ENCODE results near the gene NDFIP2. TPM values are rescaled to one million over a fixed set of nuclear protein-coding genes. Genes with fewer than 3 reads are reported as not detected.

Gene NDFIP2
- total and polyA plus RNA-seq, 2 donors (not counting 1 experiment from before 2014, with no cell fraction given): 0.12 to 1.0 TPM

- Histone ChIP-seq H3K9ac (ENCODE audit: low read length) (no peak overlapping the region), H3K4me3 (ENCODE audit: control extremely low read depth in 1 of 5, extremely low read depth in 1 of 5, insufficient read depth in 1 of 5, low read depth in 2 of 5, low read length in 4 of 5) (no peak overlapping the region), H3K4me2 (replicated peaks; ENCODE audit: low read depth, low read length, poor library complexity, severe bottlenecking) (no peak overlapping the region), H3K9me3 (ENCODE audit: control extremely low read depth in 1 of 3, control insufficient read depth in 2 of 3, insufficient read depth in 1 of 3, low read length in 2 of 3) (peaks cover 0 to 9% (median 5%) of the 10 kb centered on the region in 3 donors), H4K20me1 (ENCODE audit: control insufficient read depth, insufficient read depth, low read length, poor library complexity, severe bottlenecking) (no peaks in the 10 kb centered on the region), H3K36me3 (replicated peaks in 1 of 2; ENCODE audit: control extremely low read depth in 1 of 2, control insufficient read depth in 1 of 2, extremely low read depth in 1 of 2, insufficient read depth in 2 of 2, low read length in 1 of 2) (no peaks in the 10 kb centered on the region), H2AFZ (ENCODE audit: insufficient read depth, low read depth, low read length, poor library complexity, severe bottlenecking) (no peak overlapping the region), H3K4me1 (ENCODE audit: control insufficient read depth in 2 of 2, insufficient read depth in 2 of 2, low read length in 2 of 2) (no peaks in the 10 kb centered on the region), H3K27ac (ENCODE audit: low read length in 2 of 2) (no peak overlapping the region), H3K27me3 (replicated peaks in 1 of 4; ENCODE audit: control extremely low read depth in 1 of 4, control insufficient read depth in 3 of 4, insufficient read depth in 4 of 4, low read length in 3 of 4) (no peaks in the 10 kb centered on the region), H3K79me2 (ENCODE audit: control insufficient read depth, insufficient read depth, low read length) (no peaks in the 10 kb centered on the region)
- no peak overlapping the region for H3K4me3 Mint-ChIP-seq
- H3K27me3 Mint-ChIP-seq: no peaks in the 10 kb centered on the region
- TF ChIP-seq CTCF (IDR thresholded peaks at IDR 0.05) (no peak), EZH2 (IDR thresholded peaks at IDR 0.05; ENCODE audit: borderline replicate concordance, insufficient read depth, low read depth, low read length, poor library complexity, severe bottlenecking) (no peak)
- DNase-seq (no peak), ATAC-seq (ENCODE audit: low read depth) (no peak)
- ChIA-PET CTCF (no interaction called here), POLR2A (no interaction called here)
- WGBS (ENCODE audit: insufficient coverage): no CpG with 5 or more reads among the region's 1 CpG
- no peak overlapping the region for H3K27ac Mint-ChIP-seq
- intact Hi-C loops (cut with micrococcal nuclease): no loop called here
- H3K4me1 Mint-ChIP-seq: no peaks in the 10 kb centered on the region
- peaks cover 4% of the 10 kb centered on the region for H3K9me3 Mint-ChIP-seq (ENCODE audit: insufficient read depth)
Measured at GRCh38 chr13:79585033-79585432, 104.1 kb downstream of the NDFIP2 start.

DNA sequence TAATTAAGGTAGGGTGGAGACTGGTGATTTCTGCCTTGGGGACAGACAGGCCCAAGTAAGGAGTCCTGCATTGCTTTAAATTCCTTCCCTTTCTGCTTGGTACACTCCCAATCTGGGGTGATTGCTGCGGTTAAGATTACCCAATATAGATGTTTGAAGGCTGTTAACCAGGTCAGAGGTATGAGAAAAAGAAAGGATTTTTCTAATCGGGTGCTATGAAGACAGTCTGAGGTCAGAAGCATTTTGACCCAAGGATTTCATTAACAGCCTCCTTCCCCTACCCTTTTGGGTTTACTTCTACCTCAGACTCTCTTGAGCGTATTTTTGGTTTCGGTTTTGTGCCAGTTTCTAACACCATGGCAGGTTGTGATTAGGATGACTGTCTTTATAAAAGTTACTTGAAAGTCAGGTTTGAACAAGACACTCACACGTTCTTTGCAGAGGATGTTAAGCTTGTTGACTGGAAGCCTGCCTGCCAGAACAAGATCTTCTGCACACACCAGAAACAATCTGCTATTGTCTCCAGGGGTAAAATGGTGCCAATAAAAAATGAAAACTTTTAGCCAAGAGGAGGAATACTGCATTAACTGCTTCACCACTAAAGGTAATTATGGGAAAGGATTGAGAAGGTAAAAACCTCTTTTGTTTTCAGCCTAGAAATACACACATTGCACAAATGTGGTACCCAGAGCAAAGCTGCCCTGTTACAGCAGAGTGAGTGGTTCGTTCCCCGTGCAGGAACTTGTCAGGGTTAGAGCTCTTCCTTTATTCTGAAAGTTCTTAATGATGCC lies 108.8 kb downstream of the NDFIP2 start:
- H3K36me3 ChIP-seq (replicated peaks in 1 of 2; ENCODE audit: control extremely low read depth in 1 of 2, control insufficient read depth in 1 of 2, extremely low read depth in 1 of 2, insufficient read depth in 2 of 2, low read length in 1 of 2): no peaks in the 10 kb centered on the region
- ChIA-PET CTCF (interaction anchor here (0.6 kb wide), 1 partner anchor 165 kb away, joined by 3 read pairs; no protein-coding TSS in a partner anchor), POLR2A (no interaction called here)
- Mint-ChIP-seq H3K27ac (no peak overlapping the region), H3K4me3 (no peak overlapping the region), H3K4me1 (no peaks in the 10 kb centered on the region), H3K27me3 (peaks cover 7% of the 10 kb centered on the region), H3K9me3 (ENCODE audit: insufficient read depth) (peaks cover 4% of the 10 kb centered on the region)
- H4K20me1 ChIP-seq (ENCODE audit: control insufficient read depth, insufficient read depth, low read length, poor library complexity, severe bottlenecking): no peaks in the 10 kb centered on the region
- no peaks in the 10 kb centered on the region for H3K27me3 ChIP-seq (replicated peaks in 1 of 4; ENCODE audit: control extremely low read depth in 1 of 4, control insufficient read depth in 3 of 4, insufficient read depth in 4 of 4, low read length in 3 of 4)
- DNase-seq (no peak), ATAC-seq (ENCODE audit: low read depth) (no peak)
- TF ChIP-seq CTCF (IDR thresholded peaks at IDR 0.05) (no peak), EZH2 (IDR thresholded peaks at IDR 0.05; ENCODE audit: borderline replicate concordance, insufficient read depth, low read depth, low read length, poor library complexity, severe bottlenecking) (no peak)
- no peak overlapping the region for H3K27ac ChIP-seq (ENCODE audit: low read length in 2 of 2)
- intact Hi-C loops (cut with micrococcal nuclease): no loop called here
- peaks cover 0 to 3% (median 0%) of the 10 kb centered on the region in 3 donors for H3K9me3 ChIP-seq (ENCODE audit: control extremely low read depth in 1 of 3, control insufficient read depth in 2 of 3, insufficient read depth in 1 of 3, low read length in 2 of 3)
- no peak overlapping the region for H2AFZ ChIP-seq (ENCODE audit: insufficient read depth, low read depth, low read length, poor library complexity, severe bottlenecking)
- no peaks in the 10 kb centered on the region for H3K79me2 ChIP-seq (ENCODE audit: control insufficient read depth, insufficient read depth, low read length)
- no peaks in the 10 kb centered on the region for H3K4me1 ChIP-seq (ENCODE audit: control insufficient read depth in 2 of 2, insufficient read depth in 2 of 2, low read length in 2 of 2)
- WGBS (ENCODE audit: insufficient coverage): no CpG with 5 or more reads among the region's 7 CpGs
- no peak overlapping the region for H3K4me3 ChIP-seq (ENCODE audit: control extremely low read depth in 1 of 5, extremely low read depth in 1 of 5, insufficient read depth in 1 of 5, low read depth in 2 of 5, low read length in 4 of 5)
- no peak overlapping the region for H3K4me2 ChIP-seq (replicated peaks; ENCODE audit: low read depth, low read length, poor library complexity, severe bottlenecking)
- H3K9ac ChIP-seq (ENCODE audit: low read length): no peak overlapping the region
